SJCRH30 (cell line): ENCODE results near the gene COL19A1. TPM values are rescaled to one million over a fixed set of nuclear protein-coding genes. Genes with fewer than 3 reads are reported as not detected.

Source experiments
- DNase-seq, 2 experiments: peaks; one replicate each; pipeline ENCODE4 v3.0.0-alpha.2; 2015 to 2020
- H3K27ac ChIP-seq: fragments of 250-450 bp; sonication (Bioruptor Pico); 2 replicates; pipeline ENCODE4 v1.5.1; 2020; ENCODE audit warnings: mild to moderate bottlenecking, moderate library complexity
- H3K27me3 ChIP-seq: fragments of 250-450 bp; sonication (Bioruptor Pico); 2 replicates; pipeline ENCODE4 v1.5.1; 2020; ENCODE audit warnings: mild to moderate bottlenecking, moderate library complexity
- H3K36me3 ChIP-seq: fragments of 250-450 bp; sonication (Bioruptor Pico); 2 replicates; pipeline ENCODE4 v1.5.1; 2020; ENCODE audit warnings: mild to moderate bottlenecking, moderate library complexity
- H3K4me1 ChIP-seq: fragments of 250-450 bp; sonication (Bioruptor Pico); 2 replicates; pipeline ENCODE4 v1.5.1; 2020; ENCODE audit warnings: mild to moderate bottlenecking, moderate library complexity
- H3K4me3 ChIP-seq: fragments of 250-450 bp; sonication (Bioruptor Pico); 2 replicates; pipeline ENCODE4 v1.5.1; 2020; ENCODE audit warnings: mild to moderate bottlenecking, moderate library complexity
- H3K9me3 ChIP-seq: fragments of 250-450 bp; sonication (Bioruptor Pico); replicated peaks from 2 replicates; pipeline ENCODE4 v1.5.1; 2020; ENCODE audit warnings: mild to moderate bottlenecking, moderate library complexity
- total RNA-seq: library from RNA; depleted of rRNA; stranded (reverse); fragments of >200 nt; shearing (Covaris generic); gene quantifications from 2 replicates; pipeline ENCODE4 v1.2.3, GENCODE V29; 2014

The COL19A1 gene
- total RNA-seq, 1 experiment from 2014 or later = 7.3 TPM

GRCh38 chr6:70110126-70111022 is 244.0 kb downstream of the COL19A1 start:
- peaks cover 58% of the 10 kb centered on the region for H3K4me1 ChIP-seq
- no peaks in the 10 kb centered on the region for H3K36me3 ChIP-seq
- no peaks in the 10 kb centered on the region for H3K27me3 ChIP-seq
- DNase-seq = peak; percentile 78 to 89
- H3K4me3 ChIP-seq = no peak overlapping the region
- peak overlapping the region; percentile 72 for H3K27ac ChIP-seq
- no peaks in the 10 kb centered on the region for H3K9me3 ChIP-seq

GRCh38 chr6:70111737-70112136 is 245.4 kb downstream of the COL19A1 start:
- Histone ChIP-seq H3K27me3 (no peaks in the 10 kb centered on the region), H3K36me3 (no peaks in the 10 kb centered on the region), H3K9me3 (no peaks in the 10 kb centered on the region), H3K4me1 (peaks cover 63% of the 10 kb centered on the region), H3K4me3 (no peak overlapping the region), H3K27ac (peak overlapping the region; percentile 72)
- DNase-seq = no peak

- peak; percentile 30 to 60 for DNase-seq
- H3K27me3 ChIP-seq = no peaks in the 10 kb centered on the region
- H3K4me3 ChIP-seq = no peak overlapping the region
- peak overlapping the region; percentile 67 for H3K27ac ChIP-seq
- H3K9me3 ChIP-seq = no peaks in the 10 kb centered on the region
- H3K36me3 ChIP-seq = no peaks in the 10 kb centered on the region
- peaks cover 71% of the 10 kb centered on the region for H3K4me1 ChIP-seq
Observed at GRCh38 chr6:70112716-70113115, 246.4 kb downstream of the COL19A1 start.

GRCh38 chr6:70113171-70113570 is 246.8 kb downstream of the COL19A1 start:
- no peaks in the 10 kb centered on the region for H3K27me3 ChIP-seq
- no peak overlapping the region for H3K4me3 ChIP-seq
- DNase-seq = peak in 1 of 2 experiments; percentile 73
- no peaks in the 10 kb centered on the region for H3K36me3 ChIP-seq
- H3K9me3 ChIP-seq = no peaks in the 10 kb centered on the region
- peak overlapping the region; percentile 67 for H3K27ac ChIP-seq
- peaks cover 71% of the 10 kb centered on the region for H3K4me1 ChIP-seq

GRCh38 chr6:70118670-70119069 is 252.3 kb downstream of the COL19A1 start:
- H3K27ac ChIP-seq = peak overlapping the region; percentile 16; the same call in 1 of the 2 replicates
- H3K27me3 ChIP-seq = no peaks in the 10 kb centered on the region
- H3K4me3 ChIP-seq = no peak overlapping the region
- H3K36me3 ChIP-seq = no peaks in the 10 kb centered on the region
- H3K9me3 ChIP-seq = no peaks in the 10 kb centered on the region
- peak; percentile 59 to 69 for DNase-seq
- H3K4me1 ChIP-seq = peaks cover 40% of the 10 kb centered on the region

GRCh38 chr6:70119218-70119835 is 253.0 kb downstream of the COL19A1 start:
- no peak overlapping the region for H3K4me3 ChIP-seq
- peaks cover 40% of the 10 kb centered on the region for H3K4me1 ChIP-seq
- no peaks in the 10 kb centered on the region for H3K27me3 ChIP-seq
- no peak overlapping the region for H3K27ac ChIP-seq
- DNase-seq = no peak
- no peaks in the 10 kb centered on the region for H3K9me3 ChIP-seq
- H3K36me3 ChIP-seq = no peaks in the 10 kb centered on the region

GRCh38 chr6:70124443-70124842 is 258.1 kb downstream of the COL19A1 start:
- Histone ChIP-seq H3K27ac (no peak overlapping the region), H3K36me3 (no peaks in the 10 kb centered on the region), H3K4me1 (peaks cover 16% of the 10 kb centered on the region), H3K9me3 (no peaks in the 10 kb centered on the region), H3K4me3 (no peak overlapping the region), H3K27me3 (no peaks in the 10 kb centered on the region)
- DNase-seq = no peak

GRCh38 chr6:70124882-70125545 is 258.7 kb downstream of the COL19A1 start:
- no peaks in the 10 kb centered on the region for H3K27me3 ChIP-seq
- H3K36me3 ChIP-seq = no peaks in the 10 kb centered on the region
- no peak overlapping the region for H3K4me3 ChIP-seq
- H3K9me3 ChIP-seq = no peaks in the 10 kb centered on the region
- no peak overlapping the region for H3K27ac ChIP-seq
- no peak for DNase-seq
- H3K4me1 ChIP-seq = peaks cover 15% of the 10 kb centered on the region

- Histone ChIP-seq H3K27me3 (no peaks in the 10 kb centered on the region), H3K9me3 (no peaks in the 10 kb centered on the region), H3K4me3 (no peak overlapping the region), H3K4me1 (peaks cover 17% of the 10 kb centered on the region), H3K36me3 (no peaks in the 10 kb centered on the region), H3K27ac (no peak overlapping the region)
- no peak for DNase-seq
Observed at GRCh38 chr6:70125602-70126001, 259.2 kb downstream of the COL19A1 start.

GRCh38 chr6:70129341-70129740 is 263.0 kb downstream of the COL19A1 start:
- Histone ChIP-seq H3K9me3 (no peaks in the 10 kb centered on the region), H3K4me1 (peaks cover 39% of the 10 kb centered on the region), H3K27me3 (no peaks in the 10 kb centered on the region), H3K27ac (no peak overlapping the region), H3K36me3 (no peaks in the 10 kb centered on the region), H3K4me3 (no peak overlapping the region)
- DNase-seq = no peak

GRCh38 chr6:70130865-70131264 is 264.5 kb downstream of the COL19A1 start:
- no peak for DNase-seq

GRCh38 chr6:70131528-70131927 is 265.2 kb downstream of the COL19A1 start:
- no peak overlapping the region for H3K4me3 ChIP-seq
- peak; percentile 64 to 95 for DNase-seq
- H3K27ac ChIP-seq = peak overlapping the region; percentile 94
- H3K9me3 ChIP-seq = no peaks in the 10 kb centered on the region
- peaks cover 34% of the 10 kb centered on the region for H3K4me1 ChIP-seq
- no peaks in the 10 kb centered on the region for H3K36me3 ChIP-seq
- H3K27me3 ChIP-seq = no peaks in the 10 kb centered on the region

More at GRCh38 chr6:70130865-70131264, 264.5 kb downstream of the COL19A1 start:
- Histone ChIP-seq H3K27ac (peak overlapping the region; percentile 94), H3K9me3 (no peaks in the 10 kb centered on the region), H3K4me1 (peaks cover 31% of the 10 kb centered on the region), H3K4me3 (no peak overlapping the region), H3K27me3 (no peaks in the 10 kb centered on the region), H3K36me3 (no peaks in the 10 kb centered on the region)

- H3K36me3 ChIP-seq = no peaks in the 10 kb centered on the region
- no peak overlapping the region for H3K4me3 ChIP-seq
- peaks cover 44% of the 10 kb centered on the region for H3K4me1 ChIP-seq
- H3K27me3 ChIP-seq = no peaks in the 10 kb centered on the region
- H3K27ac ChIP-seq = peak overlapping the region; percentile 94; the same call in 1 of the 2 replicates
- no peaks in the 10 kb centered on the region for H3K9me3 ChIP-seq
- peak; percentile 24 to 45 for DNase-seq
Observed at GRCh38 chr6:70133246-70133645, 266.9 kb downstream of the COL19A1 start.

GRCh38 chr6:70134542-70134941 is 268.2 kb downstream of the COL19A1 start:
- DNase-seq = no peak
- Histone ChIP-seq H3K9me3 (no peaks in the 10 kb centered on the region), H3K27me3 (no peaks in the 10 kb centered on the region), H3K4me1 (peaks cover 44% of the 10 kb centered on the region), H3K4me3 (no peak overlapping the region), H3K27ac (no peak overlapping the region), H3K36me3 (no peaks in the 10 kb centered on the region)
